T follicular helper cell (primary cell): ENCODE results near the gene MMP28.

Experiments
- DNase-seq: peaks from one replicate; pipeline ENCODE4 v3.0.0-alpha.2; 2020; ENCODE audit warnings: low read depth
- total RNA-seq, 2 experiments: gene quantifications; one replicate each; lab custom pipeline; 2026; lab: John Stamatoyannopoulos, UW

Gene MMP28
- total RNA-seq = 0.04 to 1.1 reads per million in 2 experiments

GRCh38 chr17:35795007-35795870 lies at the start of gene MMP28:
Gene MMP28, minus strand, starts transcription at chr17:35795641. Its CDS starts 264 bp downstream, at chr17:35795377.
- peak; percentile 5 for DNase-seq

- DNase-seq = no peak
Measured at GRCh38 chr17:35844547-35844946, 49.1 kb upstream of the MMP28 start.

- DNase-seq = no peak
Measured at GRCh38 chr17:35843698-35844097, 48.3 kb upstream of the MMP28 start.

DNA sequence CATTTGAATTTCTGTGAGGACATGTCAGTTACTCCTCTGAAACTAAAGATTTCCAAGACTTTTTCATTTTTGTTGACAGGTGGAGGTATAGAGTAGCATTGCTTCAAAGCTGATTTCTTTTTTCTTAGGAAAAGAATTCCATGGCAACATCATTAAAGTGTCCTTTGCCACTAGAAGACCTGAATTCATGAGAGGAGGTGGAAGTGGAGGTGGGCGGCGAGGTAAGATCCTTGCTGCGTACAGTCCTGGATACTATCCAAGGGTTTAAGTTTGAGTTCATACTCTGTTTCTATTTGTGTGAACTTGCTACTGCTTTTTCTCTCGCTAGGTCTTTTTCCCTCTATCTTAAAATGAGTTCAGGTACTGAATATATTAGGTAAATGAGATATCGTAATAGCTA lies 46.8 kb upstream of the MMP28 start:
- no peak for DNase-seq

DNA sequence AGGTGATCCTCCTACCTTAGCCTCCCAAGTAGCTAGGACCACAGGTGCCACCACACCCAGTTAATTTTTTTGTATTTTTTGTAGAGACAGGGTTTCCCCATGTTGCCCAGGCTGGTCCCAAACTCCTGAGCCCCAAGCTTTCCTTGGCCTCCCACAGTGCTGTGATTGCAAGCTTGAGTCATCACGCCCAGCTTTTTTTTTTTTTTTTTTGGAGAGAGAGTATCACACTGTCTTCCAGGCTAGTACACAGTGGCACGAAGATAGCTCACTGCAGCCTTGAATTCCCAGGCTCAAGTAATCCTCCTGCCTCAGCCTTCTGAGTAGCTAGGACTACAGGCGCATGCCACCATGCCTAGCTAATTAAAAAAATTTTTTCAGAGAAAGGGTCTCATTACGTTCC lies 46.1 kb upstream of the MMP28 start:
- DNase-seq = no peak

- no peak for DNase-seq
Measured at GRCh38 chr17:35841101-35841500, 45.7 kb upstream of the MMP28 start.

DNA sequence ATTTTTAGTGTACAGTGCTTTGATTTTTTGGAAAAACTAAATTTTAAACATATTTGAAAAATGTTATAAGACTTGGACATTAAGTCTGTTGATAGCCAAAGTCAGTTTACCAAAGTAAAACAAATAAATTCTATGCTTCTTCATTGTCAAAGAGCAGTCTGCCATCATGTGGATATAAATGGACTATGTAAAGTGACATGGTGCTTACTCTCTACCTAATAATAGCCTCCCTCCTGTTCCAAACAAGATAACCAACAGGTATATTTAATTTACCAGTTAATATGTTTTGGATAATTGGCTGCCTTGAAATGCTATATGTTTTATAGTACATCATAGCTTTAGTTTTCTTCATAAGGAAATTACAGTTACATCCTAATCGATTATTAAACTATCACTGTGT lies 29.8 kb upstream of the MMP28 start:
- DNase-seq = no peak

DNA sequence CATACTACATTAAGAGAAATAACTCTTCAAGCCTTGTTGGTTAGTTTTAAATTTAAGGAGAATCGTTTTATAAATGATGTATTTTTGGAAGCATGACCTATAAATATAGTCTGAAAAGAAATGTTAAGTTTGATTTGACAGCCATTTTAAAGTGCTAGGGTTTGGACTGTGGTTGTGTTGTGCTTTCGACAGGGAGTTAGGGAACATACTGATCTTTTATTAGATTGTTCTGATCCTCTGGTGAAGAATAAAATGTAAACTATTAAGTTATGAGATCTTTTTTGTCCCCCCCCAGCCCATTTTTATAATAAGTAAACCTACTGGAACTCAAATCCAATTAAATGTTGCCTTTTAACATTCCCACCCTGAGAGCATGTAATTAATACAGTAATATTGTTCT lies 25.9 kb upstream of the MMP28 start:
- no peak for DNase-seq

DNA sequence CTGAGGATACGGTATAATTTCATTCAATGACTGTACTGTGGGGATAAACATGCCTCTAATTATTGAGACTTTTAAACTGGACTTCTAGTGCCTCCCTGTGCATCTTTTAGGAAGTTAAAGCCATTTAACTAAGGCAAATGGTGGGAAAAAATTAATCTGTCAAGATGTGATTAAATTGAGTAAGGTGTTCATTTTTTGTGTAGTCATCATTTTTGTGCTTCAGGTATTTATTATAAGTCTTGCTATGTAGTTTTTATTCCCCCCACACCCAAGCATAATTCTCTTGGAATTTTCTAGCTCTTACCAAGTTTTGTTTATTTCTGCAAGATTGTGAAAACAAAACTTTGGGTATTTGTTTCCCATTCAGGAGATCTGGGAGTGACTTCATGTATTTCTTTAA lies 24.0 kb upstream of the MMP28 start:
- no peak for DNase-seq

- DNase-seq = no peak
Measured at GRCh38 chr17:35817196-35817595, 21.8 kb upstream of the MMP28 start.

DNA sequence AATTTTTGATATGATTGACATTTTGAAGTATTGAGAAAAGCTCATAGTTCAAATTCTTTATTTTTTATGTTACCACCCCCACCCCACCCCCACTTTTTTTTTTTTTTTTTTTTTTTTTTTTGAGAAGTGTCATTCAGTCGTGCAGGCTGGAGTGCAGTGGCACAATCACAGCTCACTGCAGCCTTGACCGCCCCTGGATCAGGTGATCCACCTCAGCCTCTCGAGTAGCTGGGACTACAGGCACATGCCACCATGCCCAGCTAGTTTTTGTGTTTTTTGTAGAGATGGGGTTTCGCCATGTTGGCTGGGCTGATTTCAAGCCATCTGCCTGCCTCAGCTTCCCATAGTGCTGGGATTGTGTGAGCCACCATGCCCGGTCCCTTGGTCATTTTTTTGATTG lies 21.3 kb upstream of the MMP28 start:
- DNase-seq = no peak

GRCh38 chr17:35812456-35812855 lies 17.0 kb upstream of the MMP28 start:
- no peak for DNase-seq

GRCh38 chr17:35811759-35812158 lies 16.3 kb upstream of the MMP28 start:
- DNase-seq = no peak

DNA sequence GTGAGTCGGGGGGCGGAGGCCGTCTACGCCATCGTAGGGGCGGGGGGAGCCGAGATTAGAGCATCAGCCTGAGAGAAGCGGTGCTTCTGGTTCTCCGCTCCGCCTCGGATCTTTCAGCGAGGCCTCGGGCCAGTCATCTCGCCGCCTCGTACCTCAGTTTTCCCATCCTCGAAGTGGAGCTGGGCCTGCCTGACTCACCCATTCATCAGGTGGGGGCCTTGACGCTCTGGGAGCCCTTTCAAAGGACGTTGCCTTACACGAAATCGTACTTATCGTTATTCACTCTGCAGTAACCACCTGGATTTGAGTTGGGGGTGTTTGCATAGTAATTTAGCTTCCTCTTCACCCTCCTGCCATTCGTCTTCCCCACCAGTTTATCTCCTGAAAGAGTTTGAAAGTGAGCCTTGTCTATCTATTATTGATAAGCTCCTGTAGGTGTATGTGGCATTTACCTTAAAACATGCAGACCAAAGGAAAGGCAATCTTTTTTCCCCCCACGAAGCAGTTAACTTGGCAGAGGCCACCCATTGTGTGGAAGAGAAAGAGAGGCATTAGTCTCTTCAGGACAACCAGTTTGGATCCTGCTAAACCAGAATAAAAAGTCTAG lies 14.5 kb upstream of the MMP28 start:
- no peak for DNase-seq

DNA sequence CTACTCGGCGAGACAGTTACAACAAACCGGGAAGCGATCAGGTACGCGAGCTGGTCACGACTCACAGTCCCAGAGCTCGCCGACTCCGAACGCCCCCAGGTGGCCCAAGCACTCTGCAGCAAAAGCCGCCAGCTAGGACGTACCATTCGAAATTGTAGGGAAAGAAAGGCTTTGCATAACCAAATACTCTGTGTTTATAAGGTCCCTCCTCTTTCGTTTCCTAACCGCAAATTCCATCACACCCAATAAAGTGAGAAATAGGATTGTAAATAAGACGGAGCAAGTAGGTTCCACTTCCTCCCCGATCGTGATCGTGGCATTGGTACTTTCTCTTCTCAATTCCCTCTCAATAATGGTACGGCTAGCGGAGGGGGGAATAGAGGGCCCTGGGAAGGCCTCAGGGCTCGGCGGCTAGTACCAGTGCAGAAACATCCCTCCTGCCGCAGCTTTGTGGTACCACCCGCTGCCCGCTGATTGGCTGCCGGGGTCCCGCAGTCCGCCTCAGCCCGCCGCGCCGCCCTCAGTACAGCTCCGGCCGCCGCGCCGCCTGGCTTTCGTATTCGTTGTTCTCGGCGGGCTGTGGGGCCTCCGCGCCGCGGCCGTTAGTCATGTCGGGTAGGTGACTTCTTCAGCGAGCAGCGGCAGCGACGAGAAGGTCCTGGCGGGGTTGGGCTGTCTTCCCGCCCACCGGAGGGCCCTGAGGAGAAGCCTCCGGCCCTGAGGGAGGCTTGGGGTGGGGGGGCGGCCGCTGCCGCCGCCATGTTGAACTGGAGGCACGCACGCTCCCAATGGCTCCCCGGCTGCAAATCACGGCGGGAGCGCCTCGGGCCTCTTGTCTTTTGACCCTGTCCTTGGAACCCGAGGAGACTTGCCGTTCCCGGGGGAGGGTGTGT lies 13.8 kb upstream of the MMP28 start, which contains the start of gene TAF15:
TAF15 (plus strand) TSS at position 523 of the 893 bp plus-strand sequence; CDS start at position 609, 86 bp downstream.
- peak; percentile 94 for DNase-seq

GRCh38 chr17:35808240-35808961 lies 13.0 kb upstream of the MMP28 start:
- DNase-seq = no peak

GRCh38 chr17:35807371-35808144 lies 12.1 kb upstream of the MMP28 start:
- no peak for DNase-seq

DNA sequence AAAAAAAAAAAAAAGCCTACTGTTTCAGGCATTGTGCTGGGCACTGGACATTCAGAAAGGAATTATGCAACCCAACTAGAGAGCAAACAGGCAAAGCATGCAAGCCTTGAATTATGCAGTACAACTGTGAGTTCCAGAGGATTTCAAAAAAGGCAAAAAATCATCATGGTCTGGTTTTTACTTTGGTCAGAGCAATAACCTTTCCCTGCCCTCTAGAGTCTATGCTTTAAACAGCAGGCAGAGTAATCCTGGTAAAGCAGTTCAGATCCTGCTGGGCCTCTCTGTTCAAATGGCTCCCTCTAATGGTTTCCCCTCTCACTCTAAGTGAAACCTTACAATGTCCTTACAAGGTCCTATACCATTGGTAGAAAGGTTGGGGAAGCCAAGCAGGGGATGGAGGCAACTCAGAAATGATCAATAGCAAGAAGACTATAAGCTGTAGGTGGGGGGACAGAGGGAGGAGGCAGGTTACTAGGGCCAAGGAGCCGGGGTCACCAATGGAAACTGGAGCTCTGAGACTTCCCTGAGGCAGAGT lies 9.3 kb upstream of the MMP28 start:
- peak; percentile 18 for DNase-seq

GRCh38 chr17:35801583-35802224 lies 6.3 kb upstream of the MMP28 start:
- no peak for DNase-seq

- DNase-seq = no peak
Measured at GRCh38 chr17:35799942-35800341, 4.5 kb upstream of the MMP28 start.
